Dedifferentiated amniotic fluid mesenchymal stem cell (primary cell): Measurements from ENCODE around the gene GRB14.
A peak's percentile ranks its signal among the peaks of the same experiment; 100 is the strongest.
"Not testable (repeated sequence)": the region's sequence is repeated elsewhere in the genome, so short reads cannot be mapped to it uniquely, and the experiment has no call there.

Experiments used
- DNase-seq: peaks from one replicate; pipeline ENCODE4 v3.0.0-alpha.2; 2016; ENCODE audit errors: extremely low spot score

The GRB14 gene

GRCh38 chr2:164495491-164496223 is 125.6 kb downstream of the GRB14 start:
- peak; percentile 83 for DNase-seq

GRCh38 chr2:164485541-164485940 is 135.7 kb downstream of the GRB14 start:
- no peak for DNase-seq

DNA sequence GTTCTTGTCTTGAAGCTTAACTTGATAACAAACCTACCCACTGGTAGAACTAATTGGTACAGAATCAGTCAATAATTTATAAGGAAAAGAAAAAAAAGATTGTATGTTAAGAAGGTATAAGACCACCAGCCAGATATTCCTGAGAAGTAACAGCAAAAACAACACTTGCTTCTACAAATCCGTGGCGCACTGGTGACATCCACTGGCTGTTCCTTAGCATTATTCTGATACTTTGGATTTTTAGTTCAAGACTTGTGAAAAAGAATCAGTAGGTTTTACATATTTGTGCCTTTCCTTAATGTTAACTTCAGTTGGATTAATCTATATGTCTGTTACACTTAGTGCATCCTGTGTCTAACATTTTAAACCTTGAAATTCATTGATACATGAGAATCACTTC is 141.8 kb downstream of the GRB14 start:
- peak; percentile 58 for DNase-seq

- DNase-seq, result no peak
These were observed 143.1 kb downstream of the GRB14 start for GRCh38 chr2:164478205-164478604.

GRCh38 chr2:164474873-164475272 is 146.4 kb downstream of the GRB14 start:
- DNase-seq, result no peak

DNA sequence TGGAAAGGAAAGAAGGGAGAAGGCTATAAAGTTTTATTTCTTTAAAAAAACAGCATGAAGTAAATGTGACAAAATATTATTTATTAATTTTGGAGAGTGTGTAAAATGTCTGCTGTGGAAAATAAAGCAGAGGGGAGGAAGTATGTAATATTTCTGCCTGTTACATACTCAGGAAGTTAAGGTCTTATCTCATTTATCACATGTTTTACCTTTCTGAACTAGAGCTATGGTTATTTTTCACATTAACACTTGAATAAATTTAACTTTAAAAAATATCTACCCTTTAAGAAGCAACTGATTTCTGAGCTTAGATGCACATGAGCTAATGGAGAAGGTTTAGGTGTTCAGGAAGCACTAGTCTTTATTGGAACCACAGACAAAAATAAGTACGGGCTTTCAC is 148.3 kb downstream of the GRB14 start:
- DNase-seq, result no peak

- not testable (repeated sequence) for DNase-seq
These were observed 156.2 kb downstream of the GRB14 start for GRCh38 chr2:164465047-164465446.

- DNase-seq, result no peak
These were observed 156.9 kb downstream of the GRB14 start for GRCh38 chr2:164464376-164464775.

DNA sequence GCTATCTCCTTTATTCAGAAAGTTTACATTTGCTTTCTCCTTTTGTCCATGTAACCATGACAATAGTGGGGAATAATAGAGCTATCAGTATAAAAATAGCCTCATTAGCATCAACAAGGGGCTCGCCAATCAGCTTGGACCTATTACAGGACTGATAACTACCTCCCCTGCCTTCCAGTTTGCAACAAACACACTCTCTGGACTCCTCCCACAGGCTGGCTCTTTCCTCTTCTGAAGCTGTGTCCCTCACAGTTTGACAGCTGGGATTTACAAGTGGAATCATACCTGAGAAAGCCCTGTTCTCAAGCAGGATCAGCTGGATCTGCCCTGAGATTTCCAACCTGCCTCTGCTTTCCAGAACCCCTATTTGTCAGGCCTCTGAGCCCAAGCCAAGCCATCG is 162.5 kb downstream of the GRB14 start:
- DNase-seq, result no peak

- DNase-seq, result no peak
These were observed 164.0 kb downstream of the GRB14 start for GRCh38 chr2:164457271-164457670.

DNA sequence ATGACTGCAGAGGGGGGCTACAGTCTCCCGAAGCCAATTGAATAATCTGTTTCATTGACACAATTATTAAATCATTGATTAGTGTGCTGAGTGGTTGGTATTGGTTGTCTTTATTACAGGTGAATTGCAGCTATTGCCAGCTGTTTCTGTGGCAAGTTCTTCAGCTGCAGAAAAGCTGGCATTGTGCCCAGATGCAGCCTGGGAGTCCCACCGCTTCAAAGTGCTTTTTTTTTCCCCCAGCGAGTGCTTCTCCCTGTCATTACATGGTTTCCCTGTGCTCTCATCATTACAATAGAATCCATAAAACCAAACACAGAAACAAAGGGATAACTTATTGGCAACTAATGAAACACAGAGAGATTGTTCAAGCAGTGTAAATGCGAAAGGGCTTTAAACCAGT is 164.7 kb downstream of the GRB14 start:
- no peak for DNase-seq

DNA sequence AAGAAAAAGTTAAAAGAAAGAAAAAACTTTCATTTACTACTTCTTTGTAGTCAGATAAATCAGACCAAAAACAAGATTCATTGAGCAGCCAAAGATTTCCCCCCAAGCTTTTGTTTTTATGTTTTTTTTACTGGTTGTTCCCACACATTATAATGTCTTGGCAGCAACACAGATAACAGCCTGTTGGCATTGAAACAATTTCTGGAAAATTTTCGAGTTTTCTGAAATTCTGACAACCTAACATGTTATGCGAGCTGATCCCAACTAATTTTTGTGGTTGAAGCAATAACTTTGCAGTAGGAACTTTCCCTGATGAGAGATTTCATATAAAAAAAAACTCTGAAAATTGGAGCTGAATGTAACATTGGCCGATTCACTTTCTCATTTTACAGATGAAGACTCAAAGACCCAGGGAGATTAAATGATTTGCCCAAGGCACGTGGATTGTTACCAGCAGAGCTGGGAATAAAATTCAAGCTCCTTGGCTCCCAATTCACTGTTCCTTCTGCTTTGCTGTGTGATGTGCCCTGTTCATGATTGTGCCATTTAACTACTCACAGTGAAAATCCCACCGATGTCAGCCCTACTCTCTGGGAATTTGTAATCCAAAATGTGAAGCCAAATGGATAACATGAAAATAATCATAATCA is 167.5 kb downstream of the GRB14 start:
- no peak for DNase-seq

DNA sequence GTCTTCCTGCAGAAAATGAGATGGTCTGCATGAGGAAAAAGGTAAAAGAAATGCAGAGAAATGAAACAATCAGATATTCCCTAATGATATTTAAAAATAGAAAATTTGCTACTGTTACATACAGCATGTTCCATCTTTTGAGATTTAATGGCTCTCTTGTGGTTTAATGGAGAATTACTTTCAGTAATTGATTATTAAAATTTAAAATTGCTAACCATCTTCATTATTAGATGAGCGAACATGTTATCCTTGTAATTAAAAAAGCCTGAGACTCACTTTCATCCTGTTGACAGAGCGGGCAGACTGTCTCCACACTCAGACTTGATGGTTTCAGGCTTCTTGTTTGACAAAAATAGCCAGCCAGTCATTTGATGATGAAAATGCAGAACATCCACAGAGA is 171.0 kb downstream of the GRB14 start:
- DNase-seq, result no peak

- no peak for DNase-seq
These were observed 171.6 kb downstream of the GRB14 start for GRCh38 chr2:164449706-164450105.

GRCh38 chr2:164447660-164448059 is 173.6 kb downstream of the GRB14 start:
- DNase-seq, result no peak
